Body of pancreas (tissue), 4 donors: ENCODE measurements around the gene KRT81. TPM values are rescaled to one million over a fixed set of nuclear protein-coding genes. Genes with fewer than 3 reads are reported as not detected.
"Not testable (repeated sequence)": the region's sequence is repeated elsewhere in the genome, so short reads cannot be mapped to it uniquely, and the experiment has no call there.

ENCODE experiments used
- ATAC-seq: fragments of 150-250 bp; one replicate; pipeline ENCODE4 v1.9.1; 2016
- DNase-seq, 4 donors: peaks; one replicate each; pipeline ENCODE4 v3.0.0-alpha.2; 2019
- H3K27ac ChIP-seq, 4 donors: fragments of 200-600 bp; sonication (generic); 1 replicate in 3 of 4; 2 replicates in 1 of 4; pipeline versions ENCODE4 v1.5.1 to v1.6.1; 2016 to 2019; ENCODE audit warnings: mild to moderate bottlenecking in 1 of 4, mixed read lengths in 1 of 4, moderate library complexity in 1 of 4
- H3K27me3 ChIP-seq, 2 donors: fragments of 200-600 bp; sonication (generic); one replicate each; pipeline ENCODE4 v1.6.0; 2016; ENCODE audit warnings: mild to moderate bottlenecking in 1 of 2
- H3K36me3 ChIP-seq, 2 donors: fragments of 200-600 bp; sonication (generic); replicated peaks in 1 of 2; 2 replicates each; pipeline ENCODE4 v1.5.1; 2016; ENCODE audit warnings: low read depth in 2 of 2; ENCODE audit not compliant: insufficient read depth in 1 of 2
- H3K4me1 ChIP-seq: fragments of 200-600 bp; sonication (generic); one replicate; pipeline ENCODE4 v1.6.0; 2016
- H3K4me3 ChIP-seq, 2 donors: fragments of 200-600 bp; sonication (generic); 1 replicate in 1 of 2; 2 replicates in 1 of 2; pipeline ENCODE4 v1.5.1; 2016 to 2019
- H3K9me3 ChIP-seq, 3 donors: fragments of 200-600 bp; sonication (generic); 1 replicate in 2 of 3; 2 replicates in 1 of 3; pipeline ENCODE4 v1.5.1; 2016
- POLR2A ChIP-seq, 3 donors: fragments of 450-650 bp; IDR thresholded peaks; one replicate each; pipeline ENCODE4 v1.6.1; 2016; ENCODE audit warnings: antibody characterized with exemption in 3 of 3, mild to moderate bottlenecking in 2 of 3
- WGBS, 2 donors: methylation state at CpG; one replicate each; pipeline ENCODE4 v1.1.5; 2017; 5-methylcytosine and 5-hydroxymethylcytosine counted together
- intact Hi-C: fragments of 100-400 bp; cut with DNase I; formaldehyde crosslinking; loops from one replicate; pipeline ENCODE4 v1.15.1; 2023
- total RNA-seq, 2 donors: library from RNA; depleted of rRNA; stranded (reverse); fragments of >200 nt; gene quantifications; one replicate each; pipeline ENCODE4 v1.1.0, GENCODE V29; 2016
- TF ChIP-seq, protein P1 (sequence below), 7 experiments: fragments of 450-650 bp in 4 of 7; fragments of 200-600 bp in 3 of 7; sonication (generic) in 3 of 7; IDR thresholded peaks; one replicate each; pipeline ENCODE4 v1.5.1; 2016 to 2019; ENCODE audit warnings: antibody characterized with exemption in 7 of 7

The KRT81 gene
- total RNA-seq, 2 donors from 2014 or later = not detected

DNA sequence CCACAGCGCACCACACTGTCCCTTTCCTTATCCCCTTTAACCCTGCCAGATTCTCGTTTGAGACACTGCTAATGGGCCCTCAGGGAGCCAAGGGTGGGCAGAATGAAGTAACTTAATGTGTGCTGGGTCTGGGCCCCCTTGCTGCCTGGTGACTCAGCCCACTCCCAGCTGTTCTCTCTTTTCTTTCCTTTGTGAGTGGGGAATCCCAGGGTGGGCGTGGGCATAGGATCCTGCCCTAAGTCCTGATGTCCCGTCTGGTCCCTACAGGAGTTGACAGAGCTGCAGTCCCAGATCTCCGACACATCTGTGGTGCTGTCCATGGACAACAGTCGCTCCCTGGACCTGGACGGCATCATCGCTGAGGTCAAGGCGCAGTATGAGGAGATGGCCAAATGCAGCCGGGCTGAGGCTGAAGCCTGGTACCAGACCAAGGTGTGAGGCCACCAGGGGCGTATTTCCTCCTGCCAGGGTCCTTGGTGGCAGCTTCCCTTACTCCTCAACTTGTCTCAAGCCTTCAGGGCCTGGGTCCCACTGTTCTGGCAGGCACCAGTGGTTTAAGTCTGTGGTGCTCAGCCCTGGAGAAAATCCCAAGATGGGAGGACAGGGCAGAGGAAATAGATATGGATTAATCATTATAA, 50.0 kb downstream of the KRT81 start:
- H3K4me3 ChIP-seq = no peak overlapping the region
- no peaks in the 10 kb centered on the region for H3K9me3 ChIP-seq
- TF ChIP-seq, protein P1, sequence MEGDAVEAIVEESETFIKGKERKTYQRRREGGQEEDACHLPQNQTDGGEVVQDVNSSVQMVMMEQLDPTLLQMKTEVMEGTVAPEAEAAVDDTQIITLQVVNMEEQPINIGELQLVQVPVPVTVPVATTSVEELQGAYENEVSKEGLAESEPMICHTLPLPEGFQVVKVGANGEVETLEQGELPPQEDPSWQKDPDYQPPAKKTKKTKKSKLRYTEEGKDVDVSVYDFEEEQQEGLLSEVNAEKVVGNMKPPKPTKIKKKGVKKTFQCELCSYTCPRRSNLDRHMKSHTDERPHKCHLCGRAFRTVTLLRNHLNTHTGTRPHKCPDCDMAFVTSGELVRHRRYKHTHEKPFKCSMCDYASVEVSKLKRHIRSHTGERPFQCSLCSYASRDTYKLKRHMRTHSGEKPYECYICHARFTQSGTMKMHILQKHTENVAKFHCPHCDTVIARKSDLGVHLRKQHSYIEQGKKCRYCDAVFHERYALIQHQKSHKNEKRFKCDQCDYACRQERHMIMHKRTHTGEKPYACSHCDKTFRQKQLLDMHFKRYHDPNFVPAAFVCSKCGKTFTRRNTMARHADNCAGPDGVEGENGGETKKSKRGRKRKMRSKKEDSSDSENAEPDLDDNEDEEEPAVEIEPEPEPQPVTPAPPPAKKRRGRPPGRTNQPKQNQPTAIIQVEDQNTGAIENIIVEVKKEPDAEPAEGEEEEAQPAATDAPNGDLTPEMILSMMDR (IDR thresholded peaks at IDR 0.05) = no peak
- peak in 1 of 3 donors; percentile 4 for TF ChIP-seq POLR2A (IDR thresholded peaks at IDR 0.05)
- no peak overlapping the region for H3K27ac ChIP-seq
- 82% methylated on average over 5 to 11 of the region's 11 CpGs for WGBS, 2 donors
- DNase-seq = no peak
- no peak for ATAC-seq
- intact Hi-C loops = no loop called here
- H3K4me1 ChIP-seq = peaks cover 66% of the 10 kb centered on the region
- H3K27me3 ChIP-seq = no peaks in the 10 kb centered on the region
- no peaks in the 10 kb centered on the region for H3K36me3 ChIP-seq

DNA sequence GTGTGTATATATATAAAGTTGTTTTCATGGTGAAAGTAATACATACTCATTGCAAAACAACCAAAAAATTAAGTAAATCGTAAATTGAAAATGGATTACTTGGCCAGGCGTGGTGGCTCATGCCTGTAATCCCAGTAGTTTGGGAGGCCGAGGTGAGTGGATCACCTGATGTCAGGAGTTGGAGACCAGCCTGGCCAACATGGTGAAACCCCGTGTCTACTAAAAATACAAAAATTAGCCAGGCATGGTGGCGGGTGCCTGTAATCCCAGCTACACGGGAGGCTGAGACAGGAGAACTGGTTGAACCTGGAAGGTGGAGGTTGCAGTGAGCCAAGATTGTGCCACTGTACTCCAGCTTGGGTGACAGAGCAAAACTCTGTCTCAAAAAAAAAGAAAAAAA, 51.1 kb downstream of the KRT81 start:
- H3K4me3 ChIP-seq = not testable (repeated sequence)

DNA sequence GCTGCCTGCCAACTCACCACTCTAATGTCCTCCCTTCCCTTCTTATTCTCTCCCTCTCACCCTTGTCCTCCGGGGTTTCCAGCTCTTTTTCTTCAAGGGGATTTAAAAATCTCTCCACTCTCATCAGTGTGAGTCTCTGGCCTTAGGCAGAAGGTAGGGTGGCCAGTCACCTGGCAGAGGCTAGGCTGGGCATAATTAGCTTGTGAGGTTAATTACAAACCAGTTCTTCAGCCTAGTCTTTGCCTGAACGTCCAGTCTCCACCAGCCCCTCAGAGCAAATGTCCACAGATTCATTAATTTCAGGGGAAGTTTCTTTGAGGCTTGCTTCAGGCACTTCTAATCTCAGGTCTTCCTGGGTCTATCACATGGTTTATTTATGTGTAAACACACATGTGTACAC, 51.6 kb downstream of the KRT81 start:
- Histone ChIP-seq H3K4me3 (no peak overlapping the region), H3K36me3 (no peaks in the 10 kb centered on the region), H3K4me1 (peaks cover 65% of the 10 kb centered on the region), H3K27me3 (no peaks in the 10 kb centered on the region), H3K27ac (peak overlapping the region in 3 of 4 donors; percentile 15 to 25 (median 23)), H3K9me3 (no peaks in the 10 kb centered on the region)
- TF ChIP-seq, protein P1 (IDR thresholded peaks at IDR 0.05) = no peak
- TF ChIP-seq POLR2A (IDR thresholded peaks at IDR 0.05) = no peak
- DNase-seq (no peak), ATAC-seq (no peak)
- 58 to 64% methylated on average over 2 of the region's 2 CpGs for WGBS, 2 donors
- intact Hi-C loops = no loop called here

More for the DNA sequence above, 51.1 kb downstream of the KRT81 start:
- 87 to 91% methylated on average over 6 of the region's 6 CpGs for WGBS, 2 donors
- H3K4me1 ChIP-seq = peaks cover 66% of the 10 kb centered on the region
- DNase-seq, H3K9me3 ChIP-seq, H3K27me3 ChIP-seq, ATAC-seq, H3K27ac ChIP-seq, intact Hi-C loops, H3K36me3 ChIP-seq: not testable (repeated sequence)

DNA sequence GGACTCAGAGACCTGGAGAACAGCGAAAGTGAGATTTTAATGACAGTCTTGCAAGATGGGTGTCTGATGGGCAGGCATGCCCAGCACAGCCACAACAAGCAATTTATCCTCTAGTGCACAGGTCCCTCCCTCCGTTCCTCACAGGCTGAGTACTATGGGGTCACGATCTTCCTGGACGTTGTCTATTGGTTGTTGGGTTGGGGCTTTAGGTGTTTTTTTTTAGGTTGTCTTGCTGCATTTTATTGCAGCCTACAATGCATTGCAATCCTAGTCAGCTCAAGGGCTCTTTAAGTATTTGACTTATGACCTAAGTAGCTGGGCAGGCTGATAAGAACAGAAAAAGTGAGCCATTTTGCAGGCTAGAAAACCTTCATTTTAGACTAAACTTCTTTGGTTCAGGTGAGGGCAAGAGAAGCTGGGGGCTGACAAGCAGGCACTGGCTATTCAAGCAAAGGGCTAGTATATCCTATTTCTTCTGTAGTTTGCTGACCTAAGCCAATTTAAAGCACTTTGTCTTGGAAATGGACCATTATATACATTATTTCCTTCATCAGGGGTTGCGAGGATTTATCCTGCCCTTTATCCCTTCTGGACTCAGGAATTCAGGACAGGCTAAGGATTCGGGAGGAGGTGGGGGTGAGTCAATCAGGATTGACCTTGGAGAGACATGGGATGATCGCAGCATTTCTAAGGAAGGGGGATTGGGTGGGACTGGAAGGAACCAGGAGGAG, 52.3 kb downstream of the KRT81 start:
- H3K36me3 ChIP-seq = no peaks in the 10 kb centered on the region
- TF ChIP-seq POLR2A (IDR thresholded peaks at IDR 0.05) = no peak
- TF ChIP-seq, protein P1 (IDR thresholded peaks at IDR 0.05) = no peak
- H3K27me3 ChIP-seq = no peaks in the 10 kb centered on the region
- peaks cover 63% of the 10 kb centered on the region for H3K4me1 ChIP-seq
- 84 to 90% methylated on average over 7 of the region's 7 CpGs for WGBS, 2 donors
- no peak for DNase-seq
- no peak for ATAC-seq
- no peaks in the 10 kb centered on the region for H3K9me3 ChIP-seq
- no peak overlapping the region for H3K4me3 ChIP-seq
- intact Hi-C loops = no loop called here
- H3K27ac ChIP-seq = peak overlapping the region in 2 of 4 donors; percentile 23 to 25

DNA sequence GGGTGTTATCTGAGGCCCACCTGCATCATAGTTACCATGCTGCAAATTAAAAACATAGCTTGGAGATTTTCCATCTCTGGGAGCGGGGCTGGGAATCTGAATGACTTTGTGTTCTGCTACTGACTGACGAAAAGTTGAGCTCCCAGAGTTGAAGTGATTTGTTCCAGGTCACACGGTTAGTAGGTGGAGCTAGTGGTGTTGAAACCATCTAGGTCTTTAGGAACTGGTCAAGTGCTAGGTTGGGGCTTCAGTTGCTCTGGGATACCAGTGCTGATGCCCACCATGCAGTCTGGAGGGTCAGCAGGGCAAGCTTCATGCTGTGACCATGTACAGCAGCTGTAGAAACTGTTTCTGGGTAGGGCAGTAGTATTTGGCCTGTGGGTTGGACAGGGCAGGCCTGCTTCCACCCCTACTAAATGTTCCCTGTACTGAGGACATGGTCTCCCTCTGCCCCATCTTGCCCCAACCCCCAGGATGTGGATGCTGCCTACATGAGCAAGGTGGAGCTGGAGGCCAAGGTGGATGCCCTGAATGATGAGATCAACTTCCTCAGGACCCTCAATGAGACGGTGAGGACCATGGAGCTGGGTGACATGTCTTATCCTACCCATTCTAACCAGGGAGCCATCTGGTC, 53.0 kb downstream of the KRT81 start:
- ATAC-seq (no peak), DNase-seq (no peak)
- H3K4me1 ChIP-seq = peaks cover 63% of the 10 kb centered on the region
- H3K36me3 ChIP-seq = no peaks in the 10 kb centered on the region
- 80 to 90% methylated on average over 3 to 4 of the region's 4 CpGs for WGBS, 2 donors
- H3K27me3 ChIP-seq = no peaks in the 10 kb centered on the region
- H3K27ac ChIP-seq = no peak overlapping the region
- TF ChIP-seq, protein P1 (IDR thresholded peaks at IDR 0.05) = no peak
- no peak for TF ChIP-seq POLR2A (IDR thresholded peaks at IDR 0.05)
- intact Hi-C loops = no loop called here
- no peak overlapping the region for H3K4me3 ChIP-seq
- no peaks in the 10 kb centered on the region for H3K9me3 ChIP-seq
